ENCODE data around the gene GPR132.
A peak's percentile ranks its signal among the peaks of the same experiment; 100 is the strongest.
"Not testable (repeated sequence)": the region's sequence is repeated elsewhere in the genome, so short reads cannot be mapped to it uniquely, and the experiment has no call there.

Gene GPR132
- 47.4 to 71.4 (median 63.6) reads per million in 3 donors for total RNA-seq

DNA sequence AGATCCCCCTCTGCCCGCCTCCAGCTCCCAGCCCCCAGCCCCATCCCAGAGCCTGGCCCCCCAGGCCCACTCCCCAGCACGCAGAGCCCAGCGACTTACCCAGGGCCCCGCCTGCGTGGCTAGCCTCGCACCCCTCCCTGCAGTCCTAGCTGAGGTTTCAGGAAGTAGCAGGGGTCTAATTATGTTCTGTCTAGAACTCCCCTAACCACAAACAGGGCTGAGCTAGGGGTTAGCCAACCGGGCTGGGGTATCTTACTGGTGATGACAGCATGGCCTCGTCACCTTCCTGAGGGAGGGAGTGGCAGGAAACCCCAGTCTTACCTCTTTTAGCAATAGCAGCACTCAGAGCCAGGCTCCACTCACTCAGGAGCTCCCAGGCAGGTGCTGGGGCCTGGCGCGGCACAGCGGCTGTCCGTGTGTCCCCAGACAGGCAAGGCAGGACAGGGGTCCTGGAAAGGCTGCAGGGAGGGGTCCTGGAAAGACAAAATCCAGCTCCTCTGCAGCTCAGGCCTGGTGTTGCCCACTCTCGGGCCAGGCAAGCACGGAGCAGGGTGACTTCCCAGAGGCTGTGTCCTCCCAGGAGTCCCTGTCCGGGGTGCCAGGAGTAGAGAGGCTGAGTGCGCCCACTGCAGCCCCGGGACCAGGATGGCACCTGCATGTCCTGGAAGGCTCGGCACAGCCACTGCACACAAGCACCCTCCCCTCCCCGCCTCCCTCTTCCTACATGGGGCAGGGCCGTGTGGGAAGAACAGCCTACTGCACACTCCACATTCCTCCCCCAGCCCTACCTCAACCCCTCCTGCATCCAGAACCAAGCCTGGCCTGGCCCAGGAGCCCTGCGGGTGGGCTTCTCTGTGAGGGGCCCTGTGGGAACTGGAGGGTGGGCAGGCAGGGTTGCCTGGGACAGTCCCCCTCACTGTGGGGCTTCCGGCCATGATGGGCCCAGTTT lies at the start of gene GPR132:
TSS of gene GPR132 (minus strand) at position 151 of the 949 bp plus-strand sequence. CDS start 10,010 bp downstream, outside the sequence.
- no peaks in the 10 kb centered on the region for H3K27me3 ChIP-seq (replicated peaks; ENCODE audit: control insufficient read depth, insufficient read depth, low read length, poor library complexity, severe bottlenecking)
- peaks cover 80% of the 10 kb centered on the region for H3K4me1 ChIP-seq (ENCODE audit: control insufficient read depth, insufficient read depth, low read length, poor library complexity, severe bottlenecking)
- peak within 1 kb of the TSS; percentile 100 for H3K27ac ChIP-seq (ENCODE audit: insufficient read depth, low read length, poor library complexity, severe bottlenecking)
- peak; percentile 91 to 92 (median 91) for DNase-seq
- no peaks in the 10 kb centered on the region for H3K9me3 ChIP-seq (ENCODE audit: control insufficient read depth, low read length)
- H3K36me3 ChIP-seq (ENCODE audit: control insufficient read depth, insufficient read depth, low read length) = no peaks in the 10 kb centered on the region
- H3K4me3 ChIP-seq (ENCODE audit: insufficient read depth, low read depth, low read length, poor library complexity, severe bottlenecking) = peak within 1 kb of the TSS; percentile 89

GRCh38 chr14:105109243-105109642 lies 44.0 kb upstream of the GPR132 start:
- H3K27ac ChIP-seq (ENCODE audit: insufficient read depth, low read length, poor library complexity, severe bottlenecking); H3K36me3 ChIP-seq (ENCODE audit: control insufficient read depth, insufficient read depth, low read length); H3K27me3 ChIP-seq (replicated peaks; ENCODE audit: control insufficient read depth, insufficient read depth, low read length, poor library complexity, severe bottlenecking); DNase-seq; H3K9me3 ChIP-seq (ENCODE audit: control insufficient read depth, low read length); H3K4me3 ChIP-seq (ENCODE audit: insufficient read depth, low read depth, low read length, poor library complexity, severe bottlenecking); H3K4me1 ChIP-seq (ENCODE audit: control insufficient read depth, insufficient read depth, low read length, poor library complexity, severe bottlenecking): not testable (repeated sequence)

GRCh38 chr14:105108516-105108864 lies 43.3 kb upstream of the GPR132 start:
- Histone ChIP-seq H3K4me3 (ENCODE audit: insufficient read depth, low read depth, low read length, poor library complexity, severe bottlenecking) (no peak overlapping the region), H3K36me3 (ENCODE audit: control insufficient read depth, insufficient read depth, low read length) (no peaks in the 10 kb centered on the region), H3K27ac (ENCODE audit: insufficient read depth, low read length, poor library complexity, severe bottlenecking) (no peak overlapping the region), H3K9me3 (ENCODE audit: control insufficient read depth, low read length) (no peaks in the 10 kb centered on the region), H3K4me1 (ENCODE audit: control insufficient read depth, insufficient read depth, low read length, poor library complexity, severe bottlenecking) (no peaks in the 10 kb centered on the region), H3K27me3 (replicated peaks; ENCODE audit: control insufficient read depth, insufficient read depth, low read length, poor library complexity, severe bottlenecking) (no peaks in the 10 kb centered on the region)
- DNase-seq = no peak

DNA sequence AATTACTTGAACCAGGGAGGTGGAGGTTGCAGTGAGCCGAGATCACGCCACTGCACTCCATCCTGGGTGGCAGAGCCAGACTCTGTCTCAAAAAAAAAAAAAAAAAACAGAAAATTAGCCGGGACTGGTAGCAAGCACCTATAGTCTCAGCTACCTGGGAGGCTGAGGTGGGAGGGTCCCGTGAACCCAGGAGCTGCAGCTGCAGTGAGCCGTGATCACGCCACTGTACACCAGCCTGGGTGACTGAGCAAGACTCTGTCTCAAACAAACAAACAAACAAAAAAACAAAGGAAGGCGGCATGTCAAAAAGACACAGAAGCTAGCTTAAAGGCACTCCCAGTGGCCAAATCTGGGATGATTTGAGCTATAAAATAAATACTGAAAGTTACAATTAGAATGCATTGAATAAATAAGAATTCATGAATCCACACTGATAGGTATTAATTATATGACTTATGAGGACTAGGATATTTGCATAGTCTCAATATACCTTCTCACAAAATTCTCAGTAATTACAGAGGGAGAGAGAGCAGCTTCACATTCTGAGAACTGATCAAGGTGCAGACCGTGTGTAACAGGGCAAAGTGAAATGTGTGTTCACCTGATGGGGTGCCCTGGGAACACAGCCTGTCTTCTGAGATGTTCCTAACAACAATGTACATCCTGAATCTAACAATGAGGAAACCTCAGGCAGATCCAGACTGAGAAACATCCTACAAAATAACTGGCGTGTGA lies 42.7 kb upstream of the GPR132 start:
- no peak for DNase-seq
- Histone ChIP-seq H3K9me3 (ENCODE audit: control insufficient read depth, low read length) (no peaks in the 10 kb centered on the region), H3K36me3 (ENCODE audit: control insufficient read depth, insufficient read depth, low read length) (no peaks in the 10 kb centered on the region), H3K4me1 (ENCODE audit: control insufficient read depth, insufficient read depth, low read length, poor library complexity, severe bottlenecking) (no peaks in the 10 kb centered on the region), H3K27ac (ENCODE audit: insufficient read depth, low read length, poor library complexity, severe bottlenecking) (no peak overlapping the region), H3K4me3 (ENCODE audit: insufficient read depth, low read depth, low read length, poor library complexity, severe bottlenecking) (no peak overlapping the region), H3K27me3 (replicated peaks; ENCODE audit: control insufficient read depth, insufficient read depth, low read length, poor library complexity, severe bottlenecking) (no peaks in the 10 kb centered on the region)

GRCh38 chr14:105107351-105107750 lies 42.1 kb upstream of the GPR132 start:
- Histone ChIP-seq H3K4me3 (ENCODE audit: insufficient read depth, low read depth, low read length, poor library complexity, severe bottlenecking) (no peak overlapping the region), H3K27ac (ENCODE audit: insufficient read depth, low read length, poor library complexity, severe bottlenecking) (no peak overlapping the region), H3K36me3 (ENCODE audit: control insufficient read depth, insufficient read depth, low read length) (no peaks in the 10 kb centered on the region), H3K4me1 (ENCODE audit: control insufficient read depth, insufficient read depth, low read length, poor library complexity, severe bottlenecking) (no peaks in the 10 kb centered on the region), H3K27me3 (replicated peaks; ENCODE audit: control insufficient read depth, insufficient read depth, low read length, poor library complexity, severe bottlenecking) (no peaks in the 10 kb centered on the region), H3K9me3 (ENCODE audit: control insufficient read depth, low read length) (no peaks in the 10 kb centered on the region)
- no peak for DNase-seq

DNA sequence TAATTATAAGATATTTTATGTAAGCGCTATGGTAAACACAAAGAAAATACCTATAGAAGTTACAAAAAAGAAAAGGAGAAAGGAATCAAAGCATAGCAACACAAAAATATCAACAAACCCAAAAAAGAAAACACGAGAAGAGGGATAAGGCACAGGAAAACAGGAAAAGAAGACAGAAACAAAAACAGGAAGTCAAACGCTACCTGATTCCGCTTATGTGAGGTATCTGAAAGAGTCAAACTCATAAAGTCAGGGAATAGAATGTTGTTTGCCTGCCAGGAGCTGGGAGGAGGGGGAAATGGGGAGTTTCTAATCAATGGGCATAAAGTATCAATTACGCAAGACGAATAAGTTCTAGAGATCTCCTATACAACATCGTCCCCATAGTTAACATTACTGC lies 39.9 kb upstream of the GPR132 start:
- Histone ChIP-seq H3K36me3 (ENCODE audit: control insufficient read depth, insufficient read depth, low read length) (no peaks in the 10 kb centered on the region), H3K9me3 (ENCODE audit: control insufficient read depth, low read length) (no peaks in the 10 kb centered on the region), H3K4me1 (ENCODE audit: control insufficient read depth, insufficient read depth, low read length, poor library complexity, severe bottlenecking) (no peaks in the 10 kb centered on the region), H3K27me3 (replicated peaks; ENCODE audit: control insufficient read depth, insufficient read depth, low read length, poor library complexity, severe bottlenecking) (no peaks in the 10 kb centered on the region), H3K27ac (ENCODE audit: insufficient read depth, low read length, poor library complexity, severe bottlenecking) (no peak overlapping the region), H3K4me3 (ENCODE audit: insufficient read depth, low read depth, low read length, poor library complexity, severe bottlenecking) (no peak overlapping the region)
- no peak for DNase-seq

GRCh38 chr14:105102893-105103292 lies 37.7 kb upstream of the GPR132 start:
- no peak for DNase-seq
- H3K36me3 ChIP-seq (ENCODE audit: control insufficient read depth, insufficient read depth, low read length) = no peaks in the 10 kb centered on the region
- H3K27me3 ChIP-seq (replicated peaks; ENCODE audit: control insufficient read depth, insufficient read depth, low read length, poor library complexity, severe bottlenecking) = no peaks in the 10 kb centered on the region
- no peaks in the 10 kb centered on the region for H3K4me1 ChIP-seq (ENCODE audit: control insufficient read depth, insufficient read depth, low read length, poor library complexity, severe bottlenecking)
- H3K9me3 ChIP-seq (ENCODE audit: control insufficient read depth, low read length) = no peaks in the 10 kb centered on the region
- H3K27ac ChIP-seq (ENCODE audit: insufficient read depth, low read length, poor library complexity, severe bottlenecking) = no peak overlapping the region
- no peak overlapping the region for H3K4me3 ChIP-seq (ENCODE audit: insufficient read depth, low read depth, low read length, poor library complexity, severe bottlenecking)

DNA sequence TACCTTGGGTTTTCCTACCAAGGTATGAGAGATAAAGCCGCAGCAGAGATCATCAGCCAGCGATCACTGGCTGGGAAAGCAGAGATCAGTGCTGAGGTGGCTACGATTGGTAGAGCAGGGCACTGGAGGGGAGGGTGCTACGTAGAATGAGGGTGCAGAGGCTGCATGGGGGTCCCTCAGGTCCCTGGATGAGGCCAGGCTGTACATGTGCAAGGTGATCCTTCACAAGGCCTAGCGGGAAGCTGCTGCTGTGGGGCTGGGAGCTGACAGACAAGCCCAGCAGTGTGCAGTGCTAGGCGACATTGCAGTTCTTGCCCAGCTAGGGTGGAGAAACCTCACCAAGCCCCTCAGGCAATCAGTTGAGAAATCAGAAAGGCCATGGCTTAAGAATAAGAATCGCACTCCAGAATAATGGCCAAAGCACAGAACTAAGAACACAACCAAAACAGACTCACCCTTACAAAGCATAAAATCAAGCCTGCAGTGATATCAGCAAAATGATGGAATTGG lies 37.2 kb upstream of the GPR132 start:
- H3K27me3 ChIP-seq (replicated peaks; ENCODE audit: control insufficient read depth, insufficient read depth, low read length, poor library complexity, severe bottlenecking) = no peaks in the 10 kb centered on the region
- no peak overlapping the region for H3K4me3 ChIP-seq (ENCODE audit: insufficient read depth, low read depth, low read length, poor library complexity, severe bottlenecking)
- no peaks in the 10 kb centered on the region for H3K4me1 ChIP-seq (ENCODE audit: control insufficient read depth, insufficient read depth, low read length, poor library complexity, severe bottlenecking)
- H3K9me3 ChIP-seq (ENCODE audit: control insufficient read depth, low read length) = no peaks in the 10 kb centered on the region
- H3K36me3 ChIP-seq (ENCODE audit: control insufficient read depth, insufficient read depth, low read length) = no peaks in the 10 kb centered on the region
- no peak for DNase-seq
- H3K27ac ChIP-seq (ENCODE audit: insufficient read depth, low read length, poor library complexity, severe bottlenecking) = no peak overlapping the region

GRCh38 chr14:105100910-105101309 lies 35.7 kb upstream of the GPR132 start:
- Histone ChIP-seq H3K9me3 (ENCODE audit: control insufficient read depth, low read length) (no peaks in the 10 kb centered on the region), H3K27me3 (replicated peaks; ENCODE audit: control insufficient read depth, insufficient read depth, low read length, poor library complexity, severe bottlenecking) (no peaks in the 10 kb centered on the region), H3K4me1 (ENCODE audit: control insufficient read depth, insufficient read depth, low read length, poor library complexity, severe bottlenecking) (no peaks in the 10 kb centered on the region), H3K4me3 (ENCODE audit: insufficient read depth, low read depth, low read length, poor library complexity, severe bottlenecking) (no peak overlapping the region), H3K27ac (ENCODE audit: insufficient read depth, low read length, poor library complexity, severe bottlenecking) (no peak overlapping the region), H3K36me3 (ENCODE audit: control insufficient read depth, insufficient read depth, low read length) (no peaks in the 10 kb centered on the region)
- no peak for DNase-seq

DNA sequence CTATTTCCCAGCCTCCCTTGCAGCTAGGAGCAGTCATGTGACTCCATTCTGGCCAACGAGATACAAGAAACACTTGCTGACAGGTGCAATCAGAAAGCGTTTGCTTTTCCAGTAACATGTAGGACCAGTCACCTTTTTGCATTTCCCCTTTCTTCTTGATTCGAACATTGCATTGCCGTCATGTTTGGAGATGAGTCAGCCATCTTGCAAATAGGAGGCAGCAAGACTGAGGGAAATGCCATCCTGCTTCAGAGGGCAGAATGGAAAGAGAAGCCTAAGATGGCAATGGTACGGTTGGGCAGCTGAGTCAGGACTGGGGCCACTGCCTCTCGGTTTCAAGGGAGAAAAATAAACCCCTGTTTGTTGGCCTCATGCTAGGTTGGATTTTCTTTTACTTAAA lies 34.5 kb upstream of the GPR132 start:
- no peaks in the 10 kb centered on the region for H3K4me1 ChIP-seq (ENCODE audit: control insufficient read depth, insufficient read depth, low read length, poor library complexity, severe bottlenecking)
- no peak for DNase-seq
- H3K9me3 ChIP-seq (ENCODE audit: control insufficient read depth, low read length) = no peaks in the 10 kb centered on the region
- no peaks in the 10 kb centered on the region for H3K36me3 ChIP-seq (ENCODE audit: control insufficient read depth, insufficient read depth, low read length)
- H3K4me3 ChIP-seq (ENCODE audit: insufficient read depth, low read depth, low read length, poor library complexity, severe bottlenecking) = no peak overlapping the region
- H3K27me3 ChIP-seq (replicated peaks; ENCODE audit: control insufficient read depth, insufficient read depth, low read length, poor library complexity, severe bottlenecking) = no peaks in the 10 kb centered on the region
- no peak overlapping the region for H3K27ac ChIP-seq (ENCODE audit: insufficient read depth, low read length, poor library complexity, severe bottlenecking)

All from effector memory CD4-positive, alpha-beta T cell (primary cell).